Spinal cord (tissue), 10 donors: Measurements from ENCODE around the gene RICTOR. TPM values are rescaled to one million over a fixed set of nuclear protein-coding genes. Genes with fewer than 3 reads are reported as not detected.

Source experiments
- DNase-seq, 6 donors: peaks; one replicate each; pipeline versions ENCODE4 v3.0.0 to v3.0.0-alpha.2; 2013 to 2015; ENCODE audit warnings: low spot score in 6 of 6, low read depth in 4 of 6
- H3K27ac ChIP-seq: one replicate; pipeline ENCODE4 v1.5.1; 2013; ENCODE audit warnings: low read depth, low read length, control low read depth
- H3K27me3 ChIP-seq: one replicate; pipeline ENCODE4 v1.6.1; 2013; ENCODE audit warnings: low read length; ENCODE audit not compliant: control insufficient read depth, insufficient read depth
- H3K36me3 ChIP-seq: one replicate; pipeline ENCODE4 v1.6.1; 2013; ENCODE audit warnings: low read length; ENCODE audit not compliant: control insufficient read depth, insufficient read depth
- H3K4me1 ChIP-seq: one replicate; pipeline ENCODE4 v1.6.1; 2013; ENCODE audit warnings: low read length; ENCODE audit not compliant: control insufficient read depth, insufficient read depth
- H3K4me3 ChIP-seq: one replicate; pipeline ENCODE4 v1.5.1; 2013; ENCODE audit warnings: low read depth, low read length, control low read depth
- H3K9me3 ChIP-seq: one replicate; pipeline ENCODE4 v1.6.1; 2013; ENCODE audit warnings: low read length; ENCODE audit not compliant: control insufficient read depth, insufficient read depth
- WGBS: methylation state at CpG from one replicate; pipeline ENCODE4 v1.1.5; 2013; ENCODE audit warnings: missing lambda C conversion rate; ENCODE audit not compliant: insufficient coverage; 5-methylcytosine and 5-hydroxymethylcytosine counted together
- polyA plus RNA-seq, 2 donors: library from polyadenylated mRNA; unstranded; fragments of 120-200 nt; gene quantifications; one replicate each; pipeline ENCODE4 v1.2.1, GENCODE V29; 2013; ENCODE audit not compliant: insufficient read length in 2 of 2
- total RNA-seq, 2 donors: library from RNA; depleted of rRNA in 1 of 2; stranded (reverse); fragments of 120-200 nt in 1 of 2; fragments of >200 nt in 1 of 2; gene quantifications; one replicate each; pipeline versions ENCODE4 v1.2.3 to v1.2.4, GENCODE V29; 2013 to 2014
- donor health status: healthy.

The RICTOR gene
- total and polyA plus RNA-seq, 4 donors: 17.9 to 100 (median 34.2) TPM

DNA sequence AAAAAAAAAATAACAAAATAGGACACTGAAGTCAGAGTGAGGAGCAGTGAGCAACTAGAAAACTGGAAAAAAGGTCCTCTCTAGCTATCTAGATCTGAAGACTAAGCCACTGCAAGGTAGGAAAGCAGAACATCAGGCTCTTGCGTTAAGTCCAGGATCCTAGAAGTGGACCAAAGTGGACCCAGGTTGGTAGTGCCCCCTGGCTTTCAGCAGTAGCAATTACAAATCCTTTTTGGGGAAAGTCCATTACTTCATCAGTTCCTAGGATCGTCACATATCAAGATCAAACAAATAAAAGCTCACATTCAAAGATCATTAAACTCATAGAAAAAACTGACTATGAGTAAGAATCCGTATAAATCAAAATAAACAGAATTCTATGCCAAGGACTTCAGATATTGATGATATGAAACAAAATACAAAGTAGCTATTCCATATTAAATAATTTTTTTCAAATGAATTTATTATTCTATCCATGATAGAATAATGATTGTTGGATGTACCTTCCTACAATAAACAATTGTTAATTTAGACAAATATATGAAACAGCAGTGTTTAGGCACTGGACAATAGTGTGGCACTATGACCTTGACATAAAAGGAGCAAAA is 6.5 kb upstream of the RICTOR start:
- Histone ChIP-seq H3K36me3 (no peaks in the 10 kb centered on the region), H3K4me3 (no peak overlapping the region), H3K27ac (no peak overlapping the region), H3K9me3 (no peaks in the 10 kb centered on the region), H3K4me1 (no peaks in the 10 kb centered on the region), H3K27me3 (no peaks in the 10 kb centered on the region)
- 17% methylated on average over 1 of the region's 3 CpGs for WGBS
- peak in 2 of 6 donors; percentile 21 to 26 for DNase-seq

DNA sequence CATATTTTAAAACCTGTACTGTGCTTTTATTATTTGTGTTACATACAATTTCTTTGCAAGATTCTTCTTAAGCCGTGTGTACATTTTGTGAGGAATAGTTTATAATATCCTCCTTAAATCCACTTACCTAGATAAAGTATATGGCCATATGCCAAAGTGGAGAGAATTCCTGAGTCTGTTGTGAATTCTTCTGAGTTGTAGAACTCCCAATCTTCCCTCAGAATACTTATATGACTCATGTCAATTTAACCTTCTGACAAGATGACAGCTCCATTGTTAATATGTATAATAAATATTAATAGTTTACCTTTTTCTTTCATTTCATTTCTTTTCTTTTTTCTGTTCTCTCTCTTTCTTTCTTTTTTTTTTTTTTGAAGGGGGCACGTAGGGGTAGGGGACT is 6.0 kb upstream of the RICTOR start:
- no peaks in the 10 kb centered on the region for H3K36me3 ChIP-seq
- no CpG with 5 or more reads among the region's 2 CpGs for WGBS
- no peak for DNase-seq
- no peaks in the 10 kb centered on the region for H3K4me1 ChIP-seq
- H3K9me3 ChIP-seq: no peaks in the 10 kb centered on the region
- no peaks in the 10 kb centered on the region for H3K27me3 ChIP-seq
- no peak overlapping the region for H3K27ac ChIP-seq
- no peak overlapping the region for H3K4me3 ChIP-seq

DNA sequence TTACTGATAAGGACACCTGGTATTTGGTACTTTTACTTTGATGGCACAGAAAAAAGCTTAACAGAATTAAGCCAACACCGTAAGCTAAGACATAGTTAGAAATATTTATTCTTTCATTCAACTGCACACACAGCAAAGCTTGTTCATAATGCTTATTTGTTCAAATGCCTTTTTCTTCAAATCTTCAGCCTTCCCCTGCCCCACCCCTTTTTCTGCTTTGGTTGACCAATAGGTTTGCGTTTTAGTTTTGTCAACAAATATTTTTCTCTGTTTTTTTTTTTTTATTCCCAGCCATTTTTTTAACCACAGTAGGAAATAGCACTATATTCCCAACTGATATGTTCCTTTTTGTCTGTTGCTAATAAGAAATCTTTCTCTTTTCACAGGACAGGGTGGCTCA is 4.9 kb upstream of the RICTOR start:
- Histone ChIP-seq H3K27ac (no peak overlapping the region), H3K36me3 (no peaks in the 10 kb centered on the region), H3K9me3 (no peaks in the 10 kb centered on the region), H3K4me1 (no peaks in the 10 kb centered on the region), H3K27me3 (no peaks in the 10 kb centered on the region), H3K4me3 (no peak overlapping the region)
- no CpG with 5 or more reads among the region's 2 CpGs for WGBS
- no peak for DNase-seq

DNA sequence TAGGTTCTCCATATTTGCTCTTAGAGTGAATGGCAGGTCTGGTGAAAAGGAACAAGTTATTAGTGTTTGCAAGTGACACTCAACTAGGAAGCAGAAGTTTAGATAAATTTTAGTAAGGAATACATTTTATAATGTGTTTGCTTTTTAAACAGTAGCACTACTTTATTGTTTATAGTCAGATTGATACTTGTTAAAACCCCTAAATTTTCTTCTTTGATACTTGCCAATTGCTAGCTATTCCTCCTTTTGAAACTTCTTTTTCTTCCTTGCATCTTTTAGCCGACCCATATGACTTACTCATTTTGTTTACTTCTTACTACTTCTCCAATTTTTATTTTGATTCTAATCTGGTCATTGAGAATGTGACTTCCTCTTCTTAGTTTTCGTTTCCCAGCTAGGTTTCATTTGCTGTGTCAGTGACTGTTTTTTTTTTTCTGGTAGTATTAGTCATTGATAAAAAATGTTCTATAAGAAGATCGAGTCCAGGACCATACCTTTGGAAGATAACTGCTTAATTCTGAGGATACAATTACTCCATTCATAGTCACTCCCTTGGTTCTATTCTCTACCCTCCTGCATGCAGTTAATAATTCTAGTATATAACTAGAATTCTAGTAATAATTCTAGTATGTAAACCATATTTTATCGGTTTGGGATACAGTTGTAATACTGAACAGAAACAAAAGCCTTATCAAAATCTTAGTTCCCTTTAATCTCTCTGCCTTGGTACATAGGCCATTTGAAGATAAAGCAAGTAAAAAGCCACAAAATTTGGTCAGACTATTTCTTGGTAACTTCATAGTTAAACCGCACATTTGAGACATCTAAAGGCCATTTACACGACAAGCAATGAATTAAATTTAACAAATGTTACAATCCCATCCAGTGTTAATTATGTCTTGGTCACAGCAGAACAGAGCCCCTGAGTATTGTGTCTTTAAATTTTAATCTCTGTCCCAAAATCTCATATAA is 2.8 kb upstream of the RICTOR start:
- Histone ChIP-seq H3K36me3 (no peaks in the 10 kb centered on the region), H3K27me3 (no peaks in the 10 kb centered on the region), H3K4me3 (no peak overlapping the region), H3K27ac (no peak overlapping the region), H3K9me3 (no peaks in the 10 kb centered on the region), H3K4me1 (no peaks in the 10 kb centered on the region)
- WGBS: no CpG with 5 or more reads among the region's 6 CpGs
- no peak for DNase-seq

DNA sequence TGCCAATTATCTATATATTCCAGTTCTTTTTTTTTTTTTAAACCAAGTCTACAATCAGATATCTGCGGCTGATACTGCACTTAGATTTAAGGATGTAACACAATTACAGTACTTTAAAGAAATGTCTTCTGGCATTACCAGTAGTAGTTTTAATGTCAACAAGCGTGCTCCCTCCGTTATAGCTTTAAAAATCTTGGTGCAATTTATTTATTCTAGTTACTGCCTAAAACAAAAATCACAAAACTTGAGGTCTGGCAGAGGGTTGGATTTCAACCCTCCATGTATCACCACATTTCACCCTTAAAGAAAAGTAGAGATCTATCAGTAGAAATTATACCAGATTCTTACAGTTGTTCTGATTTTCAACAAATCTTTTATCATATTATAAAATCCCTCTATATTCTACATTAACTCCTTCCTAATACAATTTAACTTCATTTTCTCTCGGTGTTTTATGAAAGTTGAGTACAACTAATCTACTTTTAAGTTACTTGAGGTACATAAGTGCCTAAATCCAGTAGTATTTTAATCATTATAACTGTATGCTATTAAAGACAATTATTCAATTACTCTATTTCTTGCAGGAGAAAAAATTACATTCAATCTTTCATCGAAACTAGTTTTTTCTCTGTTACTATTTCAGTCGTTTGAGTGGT is 2.0 kb upstream of the RICTOR start:
- no peak overlapping the region for H3K4me3 ChIP-seq
- H3K4me1 ChIP-seq: no peaks in the 10 kb centered on the region
- WGBS: no CpG with 5 or more reads among the region's 6 CpGs

DNA sequence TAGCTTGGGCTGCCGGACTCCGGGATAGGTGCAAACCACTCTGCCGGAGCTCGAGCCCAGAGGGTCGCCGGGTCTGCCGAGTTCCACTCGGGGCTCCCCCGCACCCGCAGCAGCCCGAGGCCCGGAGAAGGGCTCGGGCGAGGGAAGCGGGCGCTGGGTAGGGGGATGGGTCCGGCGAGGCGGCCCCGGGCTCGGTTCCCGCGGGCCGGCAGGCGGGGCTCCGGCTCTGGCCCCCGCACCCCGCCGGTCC is 507 bp downstream of the RICTOR start:
- H3K27me3 ChIP-seq: no peaks in the 10 kb centered on the region
- peak overlapping the region; percentile 80 for H3K4me3 ChIP-seq
- peak overlapping the region; percentile 94 for H3K27ac ChIP-seq
- no peaks in the 10 kb centered on the region for H3K36me3 ChIP-seq
- H3K9me3 ChIP-seq: no peaks in the 10 kb centered on the region
- WGBS: 0% methylated on average over 29 of the region's 29 CpGs
- DNase-seq: no peak
- no peaks in the 10 kb centered on the region for H3K4me1 ChIP-seq

More for the DNA sequence above, 2.0 kb upstream of the RICTOR start:
- no peaks in the 10 kb centered on the region for H3K9me3 ChIP-seq
- no peak for DNase-seq
- H3K27ac ChIP-seq: no peak overlapping the region
- no peaks in the 10 kb centered on the region for H3K36me3 ChIP-seq
- no peaks in the 10 kb centered on the region for H3K27me3 ChIP-seq

DNA sequence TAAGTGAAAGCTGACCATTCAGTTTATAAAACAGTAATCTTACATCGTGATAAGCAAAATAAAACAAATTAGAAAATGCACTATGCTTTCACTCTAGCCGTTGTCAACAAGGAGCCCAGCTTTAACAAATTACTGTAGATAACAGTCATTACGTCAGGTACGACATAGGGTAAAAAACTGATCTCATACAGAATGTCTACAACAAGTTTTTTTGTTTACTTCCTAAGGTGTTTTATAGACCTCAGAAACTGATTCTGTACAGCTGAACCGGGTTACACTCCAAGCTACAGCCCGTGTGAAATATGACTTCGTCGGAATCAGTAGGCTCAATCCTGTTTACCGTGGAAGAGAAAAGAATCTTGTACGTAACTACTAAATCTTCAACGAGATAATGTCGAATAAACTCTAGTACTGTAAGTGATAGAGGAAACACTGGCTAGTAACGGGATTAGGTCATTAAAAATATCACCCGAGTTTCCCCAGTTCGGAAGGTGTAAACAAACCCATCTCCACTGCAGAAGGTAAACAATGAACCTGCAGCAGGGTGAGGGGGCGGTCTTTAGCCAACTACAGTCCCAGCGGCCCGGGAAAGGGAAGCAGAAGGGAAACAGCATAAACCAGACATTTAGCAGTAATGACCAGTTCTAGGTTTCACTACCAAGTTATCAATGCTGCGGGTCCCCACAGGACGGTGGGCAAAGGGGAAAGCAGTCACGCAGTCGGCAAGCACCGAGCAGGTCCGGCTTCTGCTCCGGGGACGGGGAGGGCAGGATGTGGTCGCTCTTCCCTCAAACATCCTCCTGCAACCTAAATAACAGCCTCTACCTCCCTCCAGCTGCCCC is 1.1 kb downstream of the RICTOR start:
- 2% methylated on average over 12 of the region's 27 CpGs for whole genome bisulfite sequencing
- Histone ChIP-seq H3K27me3 (no peaks in the 10 kb centered on the region), H3K36me3 (no peaks in the 10 kb centered on the region), H3K4me1 (no peaks in the 10 kb centered on the region), H3K27ac (peak overlapping the region; percentile 94), H3K4me3 (peak overlapping the region; percentile 80), H3K9me3 (no peaks in the 10 kb centered on the region)
- DNase-seq: peak in 3 of 6 donors; percentile 44 to 73 (median 58)

DNA sequence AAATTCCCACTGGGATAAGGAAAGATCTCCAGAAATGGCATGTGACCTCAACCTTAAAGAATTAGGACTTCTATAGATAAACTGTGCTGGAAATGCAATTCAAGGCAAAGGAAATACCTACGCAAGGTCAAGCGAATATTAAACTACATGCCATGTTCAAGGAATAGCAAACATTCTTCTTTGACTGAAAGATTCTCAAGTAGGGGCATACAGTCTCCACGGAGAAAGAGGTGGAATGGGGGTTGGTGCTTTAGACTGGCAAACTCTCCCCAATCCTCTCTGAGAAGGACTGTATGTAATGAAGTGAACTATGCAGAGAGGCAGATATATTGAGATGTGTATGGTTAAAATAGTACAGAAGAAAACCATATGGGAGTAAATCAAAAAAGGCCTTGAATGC is 6.1 kb downstream of the RICTOR start:
- WGBS: no CpG with 5 or more reads among the region's 3 CpGs
- no peak overlapping the region for H3K4me3 ChIP-seq
- H3K27ac ChIP-seq: no peak overlapping the region
- no peak for DNase-seq
- no peaks in the 10 kb centered on the region for H3K4me1 ChIP-seq
- H3K36me3 ChIP-seq: peaks cover 6% of the 10 kb centered on the region
- H3K27me3 ChIP-seq: no peaks in the 10 kb centered on the region
- peaks cover 8% of the 10 kb centered on the region for H3K9me3 ChIP-seq

DNA sequence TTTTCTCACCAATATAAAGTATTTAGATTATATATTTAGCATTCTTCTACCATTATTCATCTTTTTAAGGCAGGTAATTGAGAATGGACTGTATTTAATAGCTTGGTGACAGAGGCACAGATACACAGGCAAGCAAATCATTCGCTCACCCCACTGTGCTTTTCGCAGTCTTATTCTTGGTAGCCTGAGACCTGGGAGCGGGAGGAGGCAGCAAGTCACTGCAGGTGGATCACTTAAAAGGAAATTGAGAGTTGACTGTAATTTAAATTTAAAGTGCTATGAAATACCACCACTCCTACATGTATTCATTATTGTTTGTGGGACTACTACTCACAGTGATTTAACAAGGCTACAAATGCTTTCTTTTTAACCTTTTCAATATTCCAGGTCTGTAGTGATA is 9.7 kb downstream of the RICTOR start:
- H3K9me3 ChIP-seq: peaks cover 8% of the 10 kb centered on the region
- no peak for DNase-seq
- no peaks in the 10 kb centered on the region for H3K4me1 ChIP-seq
- no CpG with 5 or more reads among the region's 3 CpGs for WGBS
- no peak overlapping the region for H3K27ac ChIP-seq
- H3K4me3 ChIP-seq: no peak overlapping the region
- peaks cover 6% of the 10 kb centered on the region for H3K36me3 ChIP-seq
- no peaks in the 10 kb centered on the region for H3K27me3 ChIP-seq
